Hepatic stellate cell (primary cell): Measurements from ENCODE around the gene ASAP3.

ENCODE experiments used
- DNase-seq: peaks from one replicate; pipeline ENCODE4 v3.0.0; 2011; ENCODE audit warnings: low spot score

The ASAP3 gene

DNA sequence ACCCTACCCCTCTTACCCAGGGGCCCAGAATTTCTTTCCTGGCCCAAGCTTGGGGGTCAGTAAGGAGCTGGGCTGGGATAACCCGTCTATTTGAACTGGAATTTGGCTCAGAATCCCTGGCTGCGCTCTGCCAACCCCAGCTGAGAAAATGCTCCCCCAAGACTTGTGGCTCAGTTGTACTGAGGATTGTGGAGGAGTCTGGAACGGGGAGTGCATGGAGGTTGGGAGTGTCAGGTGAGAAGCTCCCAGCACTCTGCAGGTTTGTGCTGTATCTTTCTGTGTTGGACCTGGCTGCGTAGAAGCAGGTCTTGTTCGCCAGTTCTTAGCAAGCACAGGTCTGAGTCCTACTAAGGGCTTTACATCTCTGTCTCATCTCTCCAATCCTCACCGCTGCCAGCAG lies 61.0 kb downstream of the ASAP3 start:
- DNase-seq, result no peak

DNA sequence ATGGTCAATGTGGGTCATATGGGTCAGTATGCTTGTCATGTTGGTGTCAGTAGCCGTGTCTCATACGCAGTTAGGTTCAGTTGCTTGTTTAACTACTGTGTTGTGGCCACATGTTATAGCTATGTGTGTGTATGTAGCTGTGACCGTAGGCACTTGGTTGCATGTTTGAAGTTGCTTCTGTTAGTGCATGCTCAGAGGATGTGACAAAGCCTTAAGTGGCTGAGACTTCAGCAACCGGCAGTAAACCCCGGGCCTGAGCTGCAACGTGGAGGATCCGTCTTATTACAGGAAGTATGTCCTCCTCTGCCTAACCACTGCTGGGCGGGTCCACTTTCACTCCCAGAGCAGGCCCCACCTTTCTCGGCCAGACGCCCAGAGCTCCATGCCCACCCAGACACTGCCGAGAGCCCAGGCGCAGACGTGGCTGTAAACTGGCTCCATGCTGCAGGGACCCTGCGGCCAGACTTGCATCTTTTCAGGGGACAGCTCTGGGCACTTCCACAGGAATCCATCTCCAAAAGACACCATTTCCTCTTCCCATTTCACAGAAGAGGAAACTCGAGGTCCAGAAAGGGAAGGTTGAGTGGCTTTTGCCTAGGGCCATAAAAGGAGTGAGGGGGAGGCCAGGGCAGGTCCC lies 61.6 kb downstream of the ASAP3 start:
- DNase-seq, result peak; percentile 79

DNA sequence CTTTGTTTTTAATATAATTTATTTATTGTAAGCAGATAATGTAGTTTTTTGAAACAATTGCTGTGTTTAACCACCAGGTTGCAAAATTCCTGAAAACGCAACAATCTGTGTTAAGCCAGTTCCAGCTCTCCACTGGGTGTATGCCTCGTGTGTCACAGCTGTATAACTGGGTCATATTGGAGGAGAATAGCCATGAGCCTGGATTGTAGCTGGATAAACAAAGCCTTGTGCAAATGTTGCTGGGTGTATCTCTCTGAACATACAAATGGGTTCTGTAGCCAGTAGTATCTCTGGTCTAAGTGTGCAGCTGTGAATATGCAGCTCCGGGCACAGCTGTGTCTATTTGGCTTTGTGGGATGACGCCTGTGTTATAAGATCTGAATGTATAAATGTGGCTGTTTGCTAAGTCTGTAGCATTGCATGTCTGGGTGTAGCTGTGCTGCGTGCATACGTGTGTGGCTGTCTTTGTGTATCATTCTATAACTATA lies 62.2 kb downstream of the ASAP3 start:
- peak; percentile 53 for DNase-seq

DNA sequence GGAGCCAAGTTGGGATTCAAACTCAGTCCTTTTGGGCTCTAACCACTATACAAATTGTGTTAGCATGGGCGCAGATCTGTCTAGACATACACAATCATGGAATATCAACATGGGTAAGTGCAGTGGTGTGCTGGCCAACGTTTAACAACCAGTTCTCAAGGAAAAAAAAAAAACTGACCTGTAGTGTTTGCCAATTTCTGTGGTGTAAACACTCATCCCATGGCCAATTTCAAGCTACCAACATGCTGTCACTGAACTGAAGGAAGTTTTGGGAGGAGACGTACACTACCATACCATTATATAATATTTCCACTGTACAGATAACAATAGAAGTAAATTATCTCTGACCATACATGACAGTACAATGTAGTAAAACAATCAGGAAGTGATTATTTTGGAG lies 62.6 kb downstream of the ASAP3 start:
- no peak for DNase-seq

DNA sequence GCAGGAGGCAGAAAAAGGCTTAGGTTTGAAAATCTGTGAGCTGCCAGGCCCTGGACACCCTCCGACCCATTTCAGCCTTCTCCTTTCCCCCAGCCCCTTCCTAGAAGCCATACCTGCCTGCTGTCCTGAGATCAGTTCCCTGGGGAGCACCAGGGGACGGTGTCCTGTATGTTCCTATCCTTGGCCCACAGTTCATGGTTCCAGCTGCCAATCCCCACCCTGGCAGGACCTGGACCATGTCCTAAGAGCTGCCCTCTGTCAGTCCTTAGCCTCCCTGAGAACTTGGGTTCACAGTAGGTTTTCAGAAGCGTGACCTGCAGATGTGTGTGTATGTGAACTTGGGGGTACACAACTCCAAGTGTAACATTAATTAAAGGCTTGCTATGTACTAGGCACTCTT lies 63.2 kb downstream of the ASAP3 start:
- no peak for DNase-seq

DNA sequence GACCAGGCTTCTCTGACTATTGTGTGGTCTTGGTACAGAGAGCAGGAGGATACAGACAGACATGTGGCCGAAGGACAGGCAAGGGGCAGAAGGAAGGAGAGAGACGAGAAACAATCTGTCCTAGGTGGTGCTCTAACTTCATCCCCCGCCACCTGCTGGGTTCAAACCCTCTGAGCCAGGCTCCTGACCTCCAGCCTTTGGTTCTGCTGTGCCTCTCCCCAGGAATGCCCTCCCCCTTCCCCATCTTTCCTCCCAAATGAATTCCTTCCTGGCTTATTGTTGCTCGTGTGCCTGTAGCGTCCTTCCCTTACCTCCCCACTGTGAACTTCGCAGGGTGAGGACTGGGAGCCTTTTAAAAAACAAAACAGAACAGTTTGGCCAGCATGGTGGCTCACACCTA lies 64.8 kb downstream of the ASAP3 start:
- DNase-seq, result no peak

DNA sequence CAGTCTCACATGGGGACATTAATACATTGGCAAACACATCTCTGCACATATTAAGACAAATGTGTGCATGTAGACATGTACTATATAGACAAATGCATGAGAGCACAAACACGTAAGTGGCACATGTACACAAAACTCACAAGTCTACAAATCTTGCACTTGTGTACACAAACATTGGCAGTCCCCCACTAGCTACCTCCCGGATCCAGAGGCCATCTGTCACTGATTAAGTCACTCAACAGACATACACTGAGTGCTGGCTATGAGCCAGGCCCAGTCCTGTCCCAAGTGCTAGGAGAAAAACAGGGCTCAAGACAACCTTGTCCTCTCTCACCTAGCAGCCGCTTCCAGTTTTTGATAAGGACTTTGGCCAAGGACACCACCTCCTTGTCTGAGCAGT lies 66.4 kb downstream of the ASAP3 start:
- DNase-seq, result no peak

DNA sequence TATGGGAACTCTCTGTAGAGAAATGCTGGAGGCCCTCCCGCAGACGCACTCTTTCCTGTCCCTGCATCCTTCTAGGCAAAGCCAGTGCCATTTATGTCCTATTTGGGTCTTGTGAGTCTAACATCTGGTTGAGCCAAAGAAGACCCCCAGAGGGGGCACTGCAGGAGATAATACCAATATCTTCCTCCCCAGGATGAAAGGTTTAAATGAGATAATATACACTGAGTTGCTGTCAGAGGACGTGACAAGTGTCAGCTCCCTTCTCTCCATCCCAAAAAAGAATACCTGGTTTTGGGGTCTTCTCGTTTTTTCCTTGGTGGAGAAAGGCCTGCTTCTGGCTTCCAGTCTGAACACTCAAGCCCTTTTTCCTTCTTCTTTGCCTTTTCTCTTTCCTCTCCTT lies 67.0 kb downstream of the ASAP3 start:
- no peak for DNase-seq

DNA sequence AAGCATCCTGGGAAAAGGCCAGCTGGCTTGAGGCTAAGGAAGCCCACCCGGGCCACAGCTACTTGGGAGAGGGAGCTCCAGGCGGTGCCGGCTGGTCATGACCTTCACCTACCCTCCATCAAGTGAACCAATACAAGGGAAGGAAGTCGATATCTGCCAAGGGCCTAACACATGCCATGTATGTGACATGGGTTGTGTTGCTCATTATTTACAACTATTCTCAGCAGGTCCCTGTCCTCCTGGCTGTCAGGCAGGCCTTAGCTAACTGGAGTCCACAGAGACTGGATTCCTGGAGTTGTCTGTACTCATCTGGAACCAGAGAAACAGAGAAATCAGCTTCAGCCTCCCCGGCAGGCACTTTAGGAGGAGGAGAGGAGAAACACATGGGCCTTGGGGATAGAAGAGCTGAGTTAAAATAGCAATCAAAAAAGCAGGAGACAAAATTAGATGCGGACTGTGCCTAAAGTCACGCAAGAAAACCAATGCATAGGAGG lies 75.1 kb downstream of the ASAP3 start:
- no peak for DNase-seq

DNA sequence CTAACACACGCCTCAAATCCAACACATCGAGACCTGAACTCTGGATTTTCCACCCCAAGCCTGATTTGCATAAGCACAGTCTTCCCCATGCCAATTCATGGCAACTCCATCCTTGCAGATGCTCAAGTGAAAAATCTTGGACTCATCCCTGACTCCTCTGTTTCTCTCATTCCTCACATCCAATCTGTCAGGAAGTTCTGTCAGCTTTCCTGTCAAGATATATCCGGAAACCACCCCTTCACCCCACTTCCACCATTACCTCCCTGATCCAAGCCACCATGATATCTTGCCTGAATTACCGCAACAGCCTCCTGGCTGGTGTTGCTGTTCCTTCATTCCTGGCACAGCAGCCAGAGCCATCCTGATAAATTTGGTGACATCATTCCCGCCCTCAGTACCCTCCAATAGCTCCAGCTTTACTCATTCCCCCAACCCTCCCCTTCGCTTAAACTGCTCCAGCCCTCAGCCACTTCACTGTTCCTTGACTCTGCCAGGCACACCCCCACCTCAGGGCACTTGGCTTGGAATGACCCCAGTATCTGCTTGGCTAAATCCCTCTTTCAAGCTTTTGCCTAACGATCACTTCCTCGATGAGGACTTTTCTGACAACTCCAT lies 76.9 kb downstream of the ASAP3 start:
- no peak for DNase-seq

DNA sequence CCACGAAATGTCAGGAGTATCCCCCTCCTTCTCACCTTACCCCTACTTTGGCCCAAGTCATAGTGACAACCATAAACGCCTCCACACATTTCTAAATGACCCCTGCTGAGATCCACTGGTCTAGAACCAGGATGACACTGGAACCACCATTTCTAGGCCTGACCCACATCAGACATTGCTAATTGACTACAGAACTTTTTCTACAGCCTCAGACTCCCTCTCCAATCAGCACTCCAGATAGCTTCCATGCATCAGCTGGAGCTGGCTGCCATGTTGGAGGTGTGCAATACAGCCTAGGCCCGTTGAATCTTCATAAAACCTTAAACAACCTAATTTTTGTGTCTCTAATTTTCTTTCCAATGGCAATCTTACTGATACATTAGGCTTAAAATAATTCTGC lies 78.0 kb downstream of the ASAP3 start:
- DNase-seq, result no peak

DNA sequence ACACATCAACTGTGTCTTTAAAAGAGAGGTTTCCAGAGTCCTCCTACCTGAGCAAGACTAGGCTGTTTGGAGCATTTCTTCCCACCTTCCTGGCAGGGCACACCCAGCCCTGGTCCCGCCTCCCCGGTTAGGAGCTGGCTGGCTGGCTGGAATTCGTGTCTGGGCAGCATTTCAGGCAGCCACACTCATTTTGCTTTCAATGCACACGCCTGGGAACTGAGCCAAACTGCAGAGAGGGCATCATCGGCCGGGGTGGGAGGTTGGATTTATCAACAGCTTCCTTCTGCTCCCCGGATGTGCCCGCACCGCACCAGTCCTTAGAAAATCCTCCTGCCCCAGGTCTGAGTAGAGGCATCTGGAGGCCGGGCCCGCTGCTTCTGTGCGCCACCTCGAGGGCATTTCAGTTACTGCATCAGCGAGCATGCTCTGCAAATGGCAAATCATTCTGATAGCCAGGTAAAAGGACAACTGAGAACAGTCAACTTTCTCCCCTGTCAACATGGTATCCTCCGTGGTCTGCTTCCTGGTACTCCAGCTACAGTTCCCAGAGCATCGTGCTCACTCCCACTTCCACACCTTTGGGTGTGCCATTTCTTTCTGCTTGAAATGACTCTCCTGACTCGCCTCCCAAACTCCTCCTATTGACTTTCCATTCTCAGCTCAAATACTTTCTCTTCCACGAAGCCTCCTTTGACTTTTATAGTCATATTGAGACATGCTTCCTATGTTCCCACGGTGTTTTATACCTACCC lies 80.1 kb downstream of the ASAP3 start:
- peak; percentile 82 for DNase-seq

DNA sequence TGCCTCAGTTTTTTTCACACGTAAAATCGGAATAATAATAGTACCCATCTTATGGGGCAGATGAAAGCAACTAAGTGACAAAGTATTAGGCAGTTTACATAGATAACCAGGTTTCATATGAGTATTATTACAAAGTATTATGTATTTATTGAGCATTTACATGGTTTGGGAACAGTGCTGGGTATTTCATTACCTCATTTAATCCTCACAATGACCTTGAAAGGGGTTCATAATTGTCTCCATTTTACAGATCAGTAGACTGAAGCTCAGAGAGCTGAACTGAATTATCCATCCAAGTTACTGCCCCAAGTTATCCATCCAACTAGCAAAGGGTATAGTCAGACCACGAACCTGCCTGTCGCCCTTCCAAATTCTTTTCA lies 80.6 kb downstream of the ASAP3 start:
- no peak for DNase-seq

DNA sequence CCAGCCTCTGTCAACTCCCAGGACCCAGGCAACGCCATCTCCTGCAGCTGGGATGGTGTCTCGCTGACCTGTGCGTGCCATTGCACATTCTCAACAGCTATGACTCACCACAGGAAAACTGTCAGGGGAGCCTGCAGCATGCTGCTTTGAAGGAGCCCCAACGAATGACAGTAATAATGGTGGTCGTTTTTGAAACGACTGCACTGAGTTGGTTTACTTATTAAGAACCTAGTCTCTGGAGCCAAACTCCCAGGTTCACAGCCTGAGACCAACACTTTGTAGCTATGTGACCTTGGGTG lies 81.0 kb downstream of the ASAP3 start:
- peak; percentile 78 for DNase-seq

DNA sequence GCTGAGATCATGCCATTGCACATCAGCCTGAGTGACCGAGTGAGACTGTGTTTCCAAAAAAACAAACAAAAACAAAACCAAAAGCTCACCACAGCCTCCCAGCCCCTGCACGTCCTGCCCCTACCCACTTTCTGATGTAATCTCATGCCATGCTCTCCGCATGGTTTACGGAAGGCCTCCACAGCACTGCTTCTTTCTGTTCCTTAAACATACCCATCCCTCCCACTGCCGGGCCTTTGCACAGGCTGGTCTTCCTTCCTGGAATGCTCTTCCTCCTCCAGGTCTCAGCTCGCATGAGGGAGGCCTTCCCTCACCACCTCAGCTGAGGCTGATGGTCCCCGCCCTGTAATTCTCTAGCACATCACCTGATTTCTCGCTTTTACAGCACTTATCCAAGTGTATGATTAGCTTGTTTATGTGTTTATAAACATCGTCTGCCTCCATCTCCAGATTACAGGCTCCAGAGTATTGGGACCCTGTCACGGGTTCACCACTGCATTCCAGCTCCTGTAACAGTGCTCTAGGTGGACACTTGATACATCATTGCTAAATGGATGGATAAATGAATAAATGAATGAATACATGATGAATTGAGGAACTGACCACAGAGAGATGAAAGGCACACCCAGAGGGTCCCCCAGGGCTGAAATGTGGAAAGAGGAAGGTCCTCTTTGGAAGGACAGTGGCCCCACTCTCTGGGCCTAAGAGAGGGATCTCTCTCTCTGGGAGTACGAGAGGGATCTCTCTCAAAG lies 81.5 kb downstream of the ASAP3 start:
- no peak for DNase-seq

DNA sequence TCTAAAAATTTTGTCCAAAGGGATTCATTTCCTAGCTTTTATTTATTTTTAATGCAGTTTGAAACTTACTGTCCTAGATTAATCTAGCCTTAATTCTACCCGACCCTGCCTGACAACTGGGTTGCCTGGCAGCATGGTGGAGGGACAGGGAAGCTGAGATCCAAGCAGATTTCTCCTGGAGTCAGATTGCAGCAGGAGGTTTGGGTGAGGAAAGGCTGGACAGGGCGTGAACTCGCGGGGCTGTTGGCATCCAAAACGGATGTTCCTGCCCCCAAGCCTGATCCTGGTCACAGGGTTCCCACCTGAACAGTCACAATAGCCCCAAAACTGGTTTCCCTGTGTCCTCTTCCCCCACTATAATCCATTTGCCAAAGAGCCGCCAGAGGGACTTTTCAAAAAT lies 82.7 kb downstream of the ASAP3 start:
- DNase-seq, result no peak

DNA sequence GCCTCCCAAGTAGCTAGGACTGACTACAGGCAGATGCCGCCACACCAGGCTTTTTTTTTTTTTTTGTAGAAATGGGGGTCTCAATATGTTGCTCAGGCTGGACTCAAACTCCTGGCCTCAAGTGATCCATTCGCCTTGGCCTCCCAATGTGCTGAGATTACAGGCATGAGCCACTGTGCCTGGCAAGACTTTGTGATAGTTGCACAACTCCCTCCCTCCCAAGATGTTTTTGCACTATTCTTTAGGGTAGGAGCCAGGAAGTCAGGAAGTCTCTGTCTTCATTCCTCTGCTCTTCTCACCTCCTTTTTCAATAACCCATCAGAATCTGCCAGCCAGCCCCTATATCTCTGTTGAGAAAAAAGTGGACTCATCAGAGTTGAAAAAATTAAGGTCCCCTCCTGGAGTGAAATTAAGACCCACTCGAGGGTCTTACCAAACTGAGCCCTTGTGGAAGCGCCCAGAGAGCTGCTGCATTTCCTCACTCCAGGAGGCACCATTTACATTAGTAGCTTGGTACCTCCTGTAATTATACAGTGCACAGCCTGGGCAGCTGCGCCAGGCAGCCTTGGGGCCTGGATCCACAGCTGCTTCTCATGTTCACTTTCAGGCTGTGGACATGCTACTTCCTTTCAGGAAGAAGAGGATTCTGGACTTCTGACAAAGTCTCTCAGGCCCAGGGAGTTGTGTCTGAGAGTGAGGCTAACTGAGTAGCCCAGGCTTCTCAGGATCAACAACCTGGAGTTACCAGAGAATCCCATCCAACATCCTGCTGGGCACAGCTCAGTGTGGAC lies 83.5 kb downstream of the ASAP3 start:
- DNase-seq, result no peak

DNA sequence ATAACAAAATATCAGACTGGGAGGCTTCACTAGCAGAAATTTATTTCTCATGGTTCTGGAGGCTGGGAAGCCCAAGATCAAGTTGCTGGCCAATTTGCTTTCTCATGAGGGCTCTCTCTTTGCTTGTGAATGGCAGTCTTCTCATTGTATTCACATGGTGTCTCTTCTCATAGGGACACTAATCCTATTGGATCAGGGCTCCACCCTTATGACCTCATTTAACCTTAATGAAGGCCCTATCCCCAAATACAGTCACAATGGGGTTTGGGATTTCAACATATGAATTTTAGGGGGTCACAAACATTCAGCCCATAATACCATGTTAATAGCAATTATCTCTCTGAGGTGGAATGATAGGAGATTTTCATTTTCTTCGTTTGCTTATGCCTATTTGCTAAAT lies 84.8 kb downstream of the ASAP3 start:
- no peak for DNase-seq

DNA sequence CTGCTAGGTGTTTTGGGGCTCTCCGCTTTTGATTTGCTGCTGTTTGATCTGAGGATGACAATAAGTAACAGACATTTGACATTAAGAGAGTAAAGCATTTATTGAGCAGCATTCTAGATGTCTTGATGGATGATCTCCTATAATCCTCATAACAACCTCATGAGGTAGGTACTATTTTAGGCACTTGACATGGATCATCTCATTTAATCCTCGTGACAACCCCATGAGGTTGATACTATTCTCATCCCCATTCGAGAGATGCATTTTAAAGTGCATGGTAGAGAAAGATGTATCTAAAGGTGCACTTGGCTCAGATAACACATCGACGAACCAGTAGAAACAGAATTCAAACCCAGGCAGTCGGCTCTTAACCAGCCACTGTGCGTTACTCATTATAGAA lies 86.1 kb downstream of the ASAP3 start:
- no peak for DNase-seq

DNA sequence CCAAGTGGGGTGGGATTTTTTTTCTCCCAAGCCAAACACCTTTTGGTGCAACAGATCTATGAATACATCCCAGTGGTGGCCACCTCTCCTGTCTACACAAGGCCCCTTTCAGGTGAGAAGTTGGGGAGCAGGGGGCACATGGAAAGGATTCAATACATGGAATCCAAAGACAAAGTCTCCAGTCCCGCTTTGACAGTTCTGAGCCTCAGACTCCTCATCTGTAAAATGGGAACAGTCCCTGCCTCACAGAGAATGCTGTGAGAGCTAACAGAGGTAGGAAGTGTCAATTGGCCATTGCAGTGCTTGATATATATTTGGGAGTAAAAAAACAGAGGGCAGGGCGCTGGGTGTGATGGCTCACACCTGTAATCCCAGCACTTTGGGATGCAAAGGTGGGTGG lies 87.6 kb downstream of the ASAP3 start:
- no peak for DNase-seq

DNA sequence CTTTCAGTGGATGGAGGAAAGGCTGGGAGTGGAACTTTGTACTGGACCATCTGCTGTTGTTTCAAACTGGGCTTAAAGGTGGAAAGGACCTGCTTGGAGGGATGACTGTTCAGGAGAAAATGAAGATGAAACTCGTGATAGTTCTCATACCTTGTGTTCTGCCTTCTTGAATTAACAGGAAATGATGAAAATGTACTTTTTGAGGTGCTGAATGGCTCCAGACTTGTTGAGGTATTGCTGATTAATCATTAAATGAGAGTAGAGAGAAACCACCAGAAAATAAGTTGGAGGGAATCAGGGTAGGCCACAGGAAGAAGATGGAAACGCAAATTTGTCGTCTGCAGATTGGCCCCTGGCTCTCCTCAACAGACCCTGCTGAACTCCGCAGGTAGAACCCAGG lies 88.1 kb downstream of the ASAP3 start:
- DNase-seq, result no peak

DNA sequence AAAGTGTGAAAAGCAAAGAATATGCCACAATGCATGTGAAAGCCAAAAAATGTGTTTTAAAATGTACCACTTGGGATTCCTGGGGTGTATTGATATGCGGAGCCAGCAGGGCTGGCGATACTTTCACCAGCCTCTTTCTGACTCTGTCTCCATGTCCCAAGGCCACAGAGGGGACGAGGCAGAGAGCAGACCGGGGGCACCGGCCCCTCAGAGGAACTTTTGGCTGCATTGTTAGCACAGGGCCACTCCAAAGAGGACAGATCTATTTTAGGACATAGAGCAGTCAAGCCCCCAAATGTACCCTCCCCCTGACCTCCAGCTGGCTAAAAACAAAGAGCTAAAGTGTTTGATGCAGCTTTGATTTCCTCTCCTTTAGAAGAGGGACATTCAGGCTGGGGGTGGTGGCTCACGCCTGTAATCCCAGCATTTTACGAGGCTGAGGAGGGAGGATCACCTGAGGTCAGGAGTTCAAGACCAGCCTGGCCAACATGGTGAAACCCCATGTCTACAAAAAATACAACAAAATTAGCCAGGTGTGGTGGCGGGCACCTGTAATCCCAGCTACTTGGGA lies 88.7 kb downstream of the ASAP3 start:
- DNase-seq, result no peak
